HepG2 (cell line): Measurements from ENCODE around the gene ANTKMT. TPM values are rescaled to one million over a fixed set of nuclear protein-coding genes. Genes with fewer than 3 reads are reported as not detected.

Experiments used
- CENPT ChIP-seq: sonication (generic); formaldehyde crosslinking; IDR thresholded peaks from 2 replicates; pipeline ENCODE4 v1.8.0; 2022; ENCODE audit warnings: low read depth, mild to moderate bottlenecking, moderate library complexity, missing genetic modification reagents
- E2F2 ChIP-seq: sonication (generic); formaldehyde crosslinking; IDR thresholded peaks from 2 replicates; pipeline ENCODE4 v1.4.0; 2020; ENCODE audit warnings: missing genetic modification reagents, borderline replicate concordance
- ELF3 ChIP-seq: IDR thresholded peaks from 2 replicates; pipeline ENCODE4 v1.6.1; 2016; ENCODE audit warnings: missing genetic modification reagents, missing compliant biosample characterization
- EP300 ChIP-seq, 3 experiments: sonication (generic) in 1 of 3; formaldehyde crosslinking in 1 of 3; IDR thresholded peaks; 2 replicates each; pipeline versions ENCODE4 v1.5.1 to v1.6.1; 2011 to 2020; ENCODE audit warnings: low read depth in 2 of 3, low read length in 2 of 3, borderline replicate concordance in 1 of 3, improper control_type of control experiment in 1 of 3, mild to moderate bottlenecking in 1 of 3, missing genetic modification reagents in 1 of 3, moderate library complexity in 1 of 3
- FOXJ3 ChIP-seq: sonication (generic); formaldehyde crosslinking; IDR thresholded peaks from 2 replicates; pipeline ENCODE4 v1.4.0; 2020; ENCODE audit warnings: missing genetic modification reagents, mild to moderate bottlenecking, borderline replicate concordance
- HNRNPL ChIP-seq: fragments of 200-400 bp; formaldehyde crosslinking; IDR thresholded peaks from 2 replicates; pipeline ENCODE4 v1.6.1; 2017; ENCODE audit warnings: mild to moderate bottlenecking, low read depth, low read length
- IKZF4 ChIP-seq: sonication (generic); formaldehyde crosslinking; IDR thresholded peaks from 2 replicates; pipeline ENCODE4 v1.5.1; 2020; ENCODE audit warnings: borderline replicate concordance, mild to moderate bottlenecking, low read depth, missing genetic modification reagents; ENCODE audit errors: not compliant biosample characterization
- MATR3 ChIP-seq: sonication (generic); formaldehyde crosslinking; IDR thresholded peaks from 2 replicates; pipeline ENCODE4 v1.4.0; 2020; ENCODE audit warnings: missing genetic modification reagents
- MNT ChIP-seq: fragments of 450-650 bp; IDR thresholded peaks from 2 replicates; pipeline ENCODE4 v1.6.1; 2016
- MTF2 ChIP-seq: sonication (generic); formaldehyde crosslinking; IDR thresholded peaks from 2 replicates; pipeline ENCODE4 v1.5.0; 2020; ENCODE audit warnings: missing genetic modification reagents, borderline replicate concordance
- MYC ChIP-seq: sonication (generic); formaldehyde crosslinking; IDR thresholded peaks from 2 replicates; pipeline ENCODE4 v1.9.0; 2021; ENCODE audit warnings: missing genetic modification reagents, borderline replicate concordance
- PPARG ChIP-seq: conservative IDR thresholded peaks from 2 replicates; pipeline ENCODE4 v1.6.1; 2016; ENCODE audit warnings: missing biosample characterization, missing genetic modification reagents
- SP1 ChIP-seq, 2 experiments: fragments of 450-650 bp in 1 of 2; sonication (generic) in 1 of 2; formaldehyde crosslinking in 1 of 2; IDR thresholded peaks; 2 replicates each; pipeline versions ENCODE4 v1.4.0 to v1.6.1; 2016 to 2020; ENCODE audit warnings: missing genetic modification reagents in 1 of 2
- TAF15 ChIP-seq: fragments of 200-400 bp; formaldehyde crosslinking; IDR thresholded peaks from one replicate; pipeline ENCODE4 v1.6.1; 2018; ENCODE audit warnings: mild to moderate bottlenecking, low read depth, low read length; ENCODE audit not compliant: poor library complexity, severe bottlenecking
- THAP9 ChIP-seq: sonication (generic); formaldehyde crosslinking; IDR thresholded peaks from 2 replicates; pipeline ENCODE4; 2020; ENCODE audit warnings: missing genetic modification reagents, mild to moderate bottlenecking, borderline replicate concordance
- TOPORS ChIP-seq: sonication (generic); formaldehyde crosslinking; IDR thresholded peaks from 2 replicates; pipeline ENCODE4 v1.8.0; 2023; ENCODE audit warnings: mild to moderate bottlenecking, missing genetic modification reagents
- ZBTB42 ChIP-seq: sonication (generic); formaldehyde crosslinking; IDR thresholded peaks from 2 replicates; pipeline ENCODE4 v1.5.0; 2020; ENCODE audit warnings: mild to moderate bottlenecking, missing genetic modification reagents
- ZNF24 ChIP-seq: fragments of 450-650 bp; IDR thresholded peaks from 2 replicates; pipeline ENCODE4 v1.6.1; 2017; ENCODE audit warnings: antibody characterized with exemption, mild to moderate bottlenecking
- ZNF75D ChIP-seq: sonication (generic); formaldehyde crosslinking; IDR thresholded peaks from 2 replicates; pipeline ENCODE4 v1.8.1; 2023; ENCODE audit warnings: missing genetic modification reagents, mild to moderate bottlenecking, borderline replicate concordance
- ZNF782 ChIP-seq: sonication (generic); formaldehyde crosslinking; IDR thresholded peaks from 2 replicates; pipeline ENCODE4 v1.4.0; 2020; ENCODE audit warnings: missing genetic modification reagents, mild to moderate bottlenecking, borderline replicate concordance
- ZNF800 ChIP-seq: sonication (generic); formaldehyde crosslinking; IDR thresholded peaks from 2 replicates; pipeline ENCODE4 v1.4.0; 2020; ENCODE audit warnings: missing genetic modification reagents
- polyA plus RNA-seq, 8 experiments: library from polyadenylated mRNA; depleted of rRNA in 3 of 8; stranded (reverse) in 7 of 8; unstranded in 1 of 8; fragments of >200 nt; fragmentation: Illumina TruSeq in 4 of 8; extraction: Trizol in 4 of 8; gene quantifications; 2 replicates each; pipeline versions ENCODE4 v1.2.1 to v1.2.3, GENCODE V29; 2011 to 2016; ENCODE audit warnings: low read depth in 4 of 8, missing spikeins in 1 of 8, mixed read lengths in 1 of 8; ENCODE audit not compliant: insufficient read depth in 1 of 8
- total RNA-seq, 5 experiments: library from RNA; depleted of rRNA; stranded (reverse); fragments of >200 nt; fragmentation: Illumina TruSeq; extraction: Trizol; gene quantifications; 2 replicates each; pipeline ENCODE4 v1.2.3, GENCODE V29; 2016; ENCODE audit warnings: low read depth in 1 of 5

The ANTKMT gene
- total and polyA plus RNA-seq, 2 of the 13 experiments (the other 11 are each of a cell fraction or from before 2014, with no cell fraction given) = 7.5 to 47.8 TPM

- TF ChIP-seq TOPORS (CRISPR knock-in tag) (no peak), SP1 (IDR thresholded peaks at IDR 0.05) (no peak), SP1 (CRISPR knock-in tag; IDR thresholded peaks at IDR 0.05) (0 out of 2 replicates have a peak, but pooled peaks have one; percentile 35), ZNF24 (no peak), ELF3 (CRISPR knock-in tag) (0 out of 2 replicates have a peak, but pooled peaks have one; percentile 13), IKZF4 (CRISPR knock-in tag) (no peak), ZNF782 (no peak), E2F2 (CRISPR knock-in tag) (no peak), ZNF75D (CRISPR knock-in tag) (no peak), MATR3 (CRISPR knock-in tag) (no peak), HNRNPL (no peak), EP300 (IDR thresholded peaks at IDR 0.05; ENCODE audit: low read depth in 2 of 2, low read length in 2 of 2) (no peak), EP300 (CRISPR knock-in tag; IDR thresholded peaks at IDR 0.05; ENCODE audit: borderline replicate concordance) (no peak), THAP9 (CRISPR knock-in tag) (no peak), PPARG (no peak), MYC (CRISPR knock-in tag) (peak; percentile 70), CENPT (no peak), ZBTB42 (CRISPR knock-in tag) (no peak), FOXJ3 (CRISPR knock-in tag) (no peak), MNT (peak; percentile 17; the same call in 1 of the 2 replicates), TAF15 (no peak), MTF2 (CRISPR knock-in tag) (no peak), ZNF800 (CRISPR knock-in tag) (no peak)
These were observed 40.9 kb upstream of the ANTKMT start, which contains the start of gene STUB1 (continued) for GRCh38 chr16:679814-680624.
